HG03469 (cell line): Measurements from ENCODE around the gene ACVR1B.

Source experiments
- ATAC-seq: cut with Tn5 transposase; IDR thresholded peaks from one replicate; pipeline ENCODE4 v1.9.1; 2021; ENCODE audit warnings: mild to moderate bottlenecking, moderate library complexity, moderate number of reproducible peaks; ENCODE audit not compliant: unreplicated experiment

Gene ACVR1B

DNA sequence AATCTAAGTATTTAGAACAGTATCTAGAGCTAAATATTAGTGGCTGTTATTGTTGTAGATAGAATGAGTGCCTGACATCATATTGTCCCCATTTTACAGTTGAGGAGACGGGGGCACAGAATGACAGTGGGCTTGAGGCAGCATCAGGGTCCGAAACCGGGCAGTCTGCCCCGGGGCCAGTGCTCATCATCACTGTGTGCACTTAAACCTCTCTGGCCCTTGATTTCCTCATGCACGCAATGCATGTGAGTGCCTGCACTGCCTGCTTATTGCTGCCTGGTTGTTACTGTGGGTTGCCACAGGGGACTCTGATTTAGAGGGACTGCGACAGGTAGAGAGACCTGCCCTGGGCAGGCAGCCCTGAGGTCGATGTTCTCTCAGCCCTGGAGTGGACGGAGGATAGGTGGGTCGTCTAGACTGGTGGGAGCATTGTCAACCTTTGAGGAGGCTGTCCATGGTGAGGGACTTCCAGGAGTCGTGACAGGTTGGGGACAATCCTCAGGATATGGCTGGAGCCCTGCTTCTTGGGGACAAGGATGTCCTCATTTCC, 34.4 kb upstream of the ACVR1B start:
- ATAC-seq: no peak

DNA sequence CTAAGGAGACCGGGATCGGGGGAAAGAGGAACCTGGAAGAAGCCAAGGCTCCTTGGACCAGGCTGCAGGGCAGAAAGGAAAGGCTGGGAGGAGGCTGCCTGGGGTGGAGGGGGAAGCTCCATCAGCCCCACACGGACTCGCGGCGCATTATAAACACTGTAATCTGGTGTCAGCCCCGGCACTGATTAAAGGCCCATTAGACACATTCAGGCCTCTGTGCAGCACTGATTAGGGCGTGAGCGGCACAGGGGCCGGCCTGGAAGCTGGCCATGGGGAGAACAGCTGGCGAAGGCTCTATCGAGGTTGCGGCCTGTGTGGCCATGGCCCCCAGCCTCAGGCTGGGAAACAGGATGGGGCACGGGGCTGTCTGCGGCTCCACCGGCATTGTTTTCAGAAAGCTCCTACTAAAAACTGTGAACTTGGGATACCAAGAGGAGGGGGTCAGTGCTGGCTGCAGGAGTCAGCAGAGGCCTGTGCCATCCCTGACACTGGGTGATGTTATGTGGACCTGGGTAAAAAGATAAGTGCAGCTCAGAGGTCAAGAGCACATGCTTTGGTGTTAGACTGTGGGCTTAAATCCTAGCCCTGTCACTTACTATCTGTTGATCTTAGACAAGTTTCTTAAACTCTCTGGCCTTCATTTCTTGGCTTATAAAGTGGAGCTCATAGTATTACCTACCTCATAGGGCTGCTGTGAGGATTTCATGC, 33.6 kb upstream of the ACVR1B start:
- ATAC-seq: no peak

DNA sequence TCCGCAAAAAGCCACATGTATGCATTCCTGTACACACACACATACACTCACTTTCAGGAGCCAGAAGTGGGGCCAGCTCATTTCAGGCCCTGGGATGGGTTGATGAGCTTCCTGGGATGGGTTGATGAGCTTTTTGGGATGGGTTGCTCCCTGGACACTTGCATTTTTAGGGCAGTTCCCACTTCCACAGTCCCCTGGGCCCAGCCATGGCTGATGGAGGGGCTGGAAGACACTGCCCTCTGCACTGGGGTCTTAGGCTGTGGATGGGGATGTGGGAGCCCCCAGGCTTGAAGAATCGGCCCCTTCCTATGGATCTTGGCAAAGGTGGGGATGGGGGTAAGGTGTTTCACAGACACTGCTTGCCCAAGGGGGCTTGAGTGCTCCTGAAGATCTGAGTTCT, 31.5 kb upstream of the ACVR1B start:
- ATAC-seq: no peak

DNA sequence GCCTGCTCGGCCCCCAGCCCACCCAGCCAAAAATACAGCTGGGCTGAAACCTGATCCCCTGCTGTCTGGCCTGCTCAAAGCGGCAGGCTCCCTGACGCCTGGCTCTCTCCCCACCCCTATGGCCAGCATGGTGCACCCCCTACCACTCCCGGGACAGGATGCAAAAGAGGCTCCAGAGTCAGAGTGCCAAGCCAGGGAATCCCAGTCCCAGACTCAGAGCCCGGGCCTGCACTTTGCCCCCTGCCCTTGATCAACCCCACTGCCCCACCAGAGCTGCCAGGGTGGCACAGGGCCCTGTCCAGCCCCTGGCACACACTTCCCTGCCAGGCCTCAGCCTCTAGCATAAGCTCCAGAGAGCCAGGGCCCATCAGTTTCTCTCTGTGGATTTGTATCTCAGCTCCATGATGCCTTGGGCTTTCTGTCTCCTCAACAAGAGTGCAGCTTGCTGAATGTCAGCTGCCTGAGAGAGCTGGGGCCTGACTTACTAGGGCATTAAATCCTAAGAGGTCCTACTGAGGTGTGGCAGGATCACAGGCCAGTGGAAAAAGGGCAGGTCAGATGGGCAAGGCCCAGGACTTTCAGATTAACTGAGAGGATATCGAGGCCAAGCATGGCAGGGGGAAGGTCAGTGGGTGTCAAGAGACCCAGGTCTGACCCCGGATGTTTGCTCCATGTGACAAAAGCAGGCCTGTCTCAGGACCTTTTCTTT, 30.3 kb upstream of the ACVR1B start:
- no peak for ATAC-seq

DNA sequence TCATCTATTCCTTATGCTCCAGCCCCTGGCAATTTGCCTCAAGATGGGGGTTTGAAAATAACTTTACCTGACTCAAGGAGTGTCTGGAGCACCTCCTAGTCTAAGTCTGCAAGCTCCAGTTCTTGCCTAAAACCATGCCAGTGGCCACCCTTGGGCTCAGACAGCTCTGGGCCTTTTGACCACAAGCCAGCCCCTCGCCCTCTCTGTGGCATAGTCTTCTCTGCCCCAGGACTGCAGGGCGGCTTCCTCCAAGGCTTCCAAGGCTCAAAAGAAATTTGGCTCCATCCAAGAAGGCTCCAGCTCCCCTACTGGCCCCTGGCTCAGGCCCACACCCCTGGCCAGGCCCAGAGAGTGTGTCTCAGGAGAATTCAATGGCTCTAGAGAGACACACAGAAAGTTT, 29.4 kb upstream of the ACVR1B start:
- ATAC-seq: no peak

DNA sequence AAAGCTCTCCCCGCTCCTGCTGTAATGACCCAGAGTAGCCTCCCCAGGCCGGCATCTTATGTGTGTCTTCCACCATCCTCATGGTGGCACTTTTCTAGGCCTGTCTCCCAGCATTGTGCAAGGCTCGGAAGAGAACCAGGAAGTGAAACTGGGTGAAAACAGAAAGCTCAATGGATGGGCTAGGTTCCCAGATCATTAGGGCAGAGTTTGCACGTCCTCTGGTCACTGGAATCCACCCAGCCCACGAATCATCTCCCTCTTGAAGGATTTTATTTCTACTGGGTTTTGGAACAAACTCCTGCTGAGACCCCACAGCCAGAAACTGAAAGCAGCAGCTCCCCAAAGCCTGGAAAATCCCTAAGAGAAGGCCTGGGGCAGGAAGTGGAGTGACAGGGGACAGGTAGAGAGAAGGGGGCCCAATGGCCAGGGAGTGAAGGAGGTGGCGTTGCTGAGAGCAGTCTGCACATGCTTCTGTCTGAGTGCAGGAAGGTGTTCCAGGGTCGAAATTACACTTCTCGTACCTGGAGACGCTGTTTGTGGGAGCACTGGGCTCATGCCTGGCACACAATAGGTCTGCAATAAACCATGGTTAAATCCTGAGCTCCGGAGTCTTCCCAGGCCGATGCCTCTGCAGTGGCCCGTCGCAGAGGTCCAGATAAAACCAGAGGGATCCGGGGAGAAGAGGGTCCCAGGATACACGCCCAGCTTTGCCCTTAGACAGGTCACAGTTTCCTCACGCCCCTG, 28.6 kb upstream of the ACVR1B start:
- ATAC-seq: no peak

DNA sequence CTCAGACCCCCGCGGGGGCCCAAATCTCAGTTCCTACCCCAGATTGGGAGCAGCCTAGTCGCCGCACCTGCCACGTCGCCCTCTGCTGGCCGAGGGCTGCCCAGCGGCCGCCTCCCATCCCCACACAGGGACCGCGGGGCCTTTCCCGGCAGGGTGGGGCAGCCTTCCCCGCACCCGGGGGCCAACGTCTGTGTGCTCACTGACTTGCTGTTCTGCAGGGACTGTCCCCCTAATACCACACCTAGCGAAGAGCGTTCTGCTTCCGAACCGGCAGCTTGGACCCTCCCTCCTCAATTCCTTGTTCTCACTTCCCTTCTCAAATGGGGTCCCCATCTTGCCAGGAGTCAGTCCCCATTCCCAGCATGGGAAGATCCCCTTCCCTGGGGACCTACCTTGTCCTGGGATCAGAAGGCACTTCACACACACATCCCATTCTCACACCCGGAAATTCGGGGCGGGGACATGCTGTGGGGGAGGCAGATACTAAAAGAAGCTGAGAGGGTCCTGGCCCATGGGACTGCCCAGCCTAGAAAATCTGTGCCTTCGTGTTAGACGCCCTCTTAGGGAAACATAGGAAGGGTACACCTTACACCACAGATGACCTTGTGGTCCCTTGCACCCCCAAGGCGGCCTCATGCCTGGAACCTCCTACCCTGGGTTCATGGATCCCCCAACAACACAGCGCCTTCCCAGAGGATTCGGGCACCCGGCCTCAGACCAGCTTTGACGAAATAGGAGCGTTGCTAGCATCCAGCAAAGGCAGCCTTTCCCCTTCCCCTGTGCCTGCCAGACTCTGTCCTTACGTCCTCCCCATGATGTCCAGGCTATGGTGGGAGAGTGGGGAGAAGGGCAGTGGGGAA, 27.8 kb upstream of the ACVR1B start:
- no peak for ATAC-seq

DNA sequence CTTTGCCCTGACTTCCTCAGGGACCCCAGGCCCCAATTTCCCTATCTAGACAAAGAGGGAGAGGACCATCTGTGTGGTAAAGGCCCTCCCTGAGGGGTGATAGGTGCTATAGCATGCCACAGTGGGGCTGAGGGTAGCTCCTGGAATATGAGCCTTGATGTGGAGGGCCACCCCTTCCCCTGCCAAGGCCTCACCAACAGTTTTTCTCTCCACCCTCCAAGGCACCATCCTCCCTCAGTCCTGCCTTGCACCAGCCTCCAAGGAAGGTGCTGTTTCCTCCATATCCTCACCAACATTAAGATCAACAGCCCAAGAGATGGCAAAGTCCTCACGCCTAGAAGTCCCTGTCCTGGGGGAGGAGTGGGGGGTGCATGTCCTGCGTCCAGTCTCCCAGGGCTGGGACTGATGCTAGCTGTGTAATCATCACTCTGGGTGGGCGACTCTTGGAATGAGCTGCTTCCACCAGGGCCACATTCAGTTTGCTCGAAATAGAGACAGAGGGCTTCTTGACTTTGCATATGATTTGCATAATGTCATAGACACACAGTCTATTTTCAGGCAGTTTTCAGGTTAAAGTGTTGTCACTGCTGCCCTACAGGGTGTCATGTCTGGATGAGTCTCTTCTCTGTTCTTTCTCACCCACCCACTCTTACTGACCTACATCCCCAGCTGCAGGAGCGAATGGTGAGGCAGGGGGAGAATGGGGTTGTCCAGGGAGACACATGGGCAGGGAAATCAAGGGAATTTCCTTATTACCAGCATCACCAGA, 26.8 kb upstream of the ACVR1B start:
- ATAC-seq: peak; percentile 61

DNA sequence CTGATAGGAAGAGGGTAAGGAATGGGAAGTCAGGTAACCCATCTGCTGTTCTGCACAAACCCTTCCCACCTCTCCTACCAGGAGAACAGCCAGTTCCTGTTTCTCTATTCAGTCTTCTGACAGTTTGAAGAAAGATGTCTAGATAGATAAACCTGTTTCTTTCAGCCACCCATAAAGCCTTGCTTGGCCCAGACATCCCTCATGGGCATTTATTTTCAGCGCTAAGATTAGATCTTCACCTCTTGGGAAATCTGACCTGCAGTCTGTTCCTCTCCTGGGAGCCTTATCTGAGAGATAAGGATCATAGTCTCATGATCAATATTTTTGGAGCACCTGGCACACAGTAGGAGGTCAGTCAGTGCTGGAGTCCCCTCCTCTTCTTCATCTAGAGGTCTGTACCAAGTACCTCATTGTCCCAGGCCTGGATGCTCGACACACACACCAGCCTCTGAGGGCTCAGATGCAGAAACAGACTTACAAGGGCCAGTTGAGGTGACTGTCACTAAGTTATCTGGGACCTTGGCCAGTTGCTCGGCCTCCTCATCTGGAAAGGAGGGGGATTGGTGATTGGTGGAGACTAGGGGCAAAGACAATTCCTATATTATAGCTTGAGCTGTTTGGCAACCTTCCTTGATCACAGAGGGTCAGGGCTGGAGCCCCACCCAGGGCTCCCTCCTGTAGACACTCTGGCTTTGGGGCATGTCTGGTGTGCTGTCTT, 26.0 kb upstream of the ACVR1B start:
- no peak for ATAC-seq

DNA sequence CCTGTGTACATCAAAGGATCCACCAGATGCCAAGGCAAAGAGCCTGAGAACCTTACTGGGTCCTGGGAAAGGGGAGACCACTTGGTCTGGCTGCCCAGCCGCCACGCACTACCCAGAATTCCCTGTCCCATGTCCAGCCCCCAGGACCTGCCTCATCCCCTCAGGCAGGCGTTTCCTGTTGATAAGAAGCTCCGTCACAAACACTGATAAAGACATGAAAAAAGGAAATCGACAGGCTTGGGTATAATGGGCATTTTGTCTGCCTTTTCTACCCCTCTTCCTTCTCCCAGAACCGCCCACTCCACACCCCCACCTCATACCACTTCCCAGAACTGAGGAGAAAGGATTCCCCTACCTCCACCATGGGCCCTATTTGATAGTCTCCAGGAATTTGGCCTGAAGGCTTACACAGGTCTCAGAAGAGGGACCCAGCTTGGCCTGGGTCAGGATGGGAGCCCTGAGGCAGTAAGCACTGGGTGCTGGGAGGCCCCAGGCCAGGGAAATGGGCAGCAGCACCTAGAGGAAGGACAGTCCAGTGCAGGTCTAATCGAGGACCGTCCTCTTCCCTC, 25.4 kb upstream of the ACVR1B start:
- ATAC-seq: no peak

DNA sequence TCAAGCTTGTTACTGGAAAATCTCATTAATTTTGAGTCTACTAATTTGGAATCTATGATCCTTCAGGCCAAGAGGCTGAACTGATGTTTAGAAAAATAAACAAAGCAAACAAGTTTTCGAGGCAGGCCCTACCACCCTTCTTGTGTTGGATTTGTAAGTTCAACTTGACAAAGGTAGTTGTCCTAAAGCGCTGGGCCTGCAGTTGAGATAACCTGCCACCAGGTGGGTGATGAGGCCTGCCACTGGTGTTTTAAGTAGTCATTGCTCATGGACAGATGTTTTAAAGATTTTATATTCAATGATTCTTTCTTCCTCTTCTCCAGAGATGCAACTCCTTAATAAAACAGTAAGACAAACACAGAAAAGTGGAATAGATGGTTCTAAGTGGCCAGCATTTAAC, 24.8 kb upstream of the ACVR1B start:
- ATAC-seq: no peak

DNA sequence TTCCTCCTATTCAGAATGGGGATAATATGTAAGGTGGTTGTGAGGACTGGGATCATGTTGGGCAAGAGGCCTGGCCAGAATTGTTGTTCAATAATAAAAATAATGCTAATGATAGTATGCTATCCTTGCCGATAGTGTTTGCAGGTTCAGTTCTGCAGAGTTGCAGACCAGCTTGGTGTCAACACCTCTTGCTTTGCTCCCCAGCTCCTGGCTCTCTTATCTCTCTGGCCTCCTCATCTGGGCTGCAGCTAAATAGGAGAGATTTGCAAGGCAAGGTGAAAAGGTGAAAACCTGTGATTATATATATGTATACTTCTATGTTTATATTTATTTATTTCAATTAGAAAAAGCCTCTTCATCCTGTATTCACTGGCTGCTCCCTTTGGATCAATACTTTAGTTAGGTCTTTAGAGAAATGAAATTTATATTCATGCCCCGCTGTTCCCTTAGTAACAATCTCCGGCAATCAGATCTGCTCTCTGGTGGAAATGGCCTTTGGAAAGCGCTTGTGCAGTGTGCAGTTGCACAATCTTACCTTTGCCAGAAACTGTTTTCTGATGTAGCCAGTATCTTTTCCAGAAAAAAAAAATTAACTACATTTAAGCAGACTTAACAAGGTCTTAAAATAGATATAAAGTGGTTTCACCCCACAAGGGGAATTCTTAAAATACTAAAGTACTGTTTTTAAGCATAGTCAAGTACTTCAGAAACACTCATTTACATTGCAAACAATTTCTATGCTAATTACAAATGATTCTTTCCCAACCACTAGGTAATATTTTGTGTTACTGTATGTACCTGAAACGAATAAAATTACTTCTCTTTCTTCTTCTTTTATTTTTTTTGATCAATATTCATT, 19.1 kb upstream of the ACVR1B start:
- no peak for ATAC-seq

DNA sequence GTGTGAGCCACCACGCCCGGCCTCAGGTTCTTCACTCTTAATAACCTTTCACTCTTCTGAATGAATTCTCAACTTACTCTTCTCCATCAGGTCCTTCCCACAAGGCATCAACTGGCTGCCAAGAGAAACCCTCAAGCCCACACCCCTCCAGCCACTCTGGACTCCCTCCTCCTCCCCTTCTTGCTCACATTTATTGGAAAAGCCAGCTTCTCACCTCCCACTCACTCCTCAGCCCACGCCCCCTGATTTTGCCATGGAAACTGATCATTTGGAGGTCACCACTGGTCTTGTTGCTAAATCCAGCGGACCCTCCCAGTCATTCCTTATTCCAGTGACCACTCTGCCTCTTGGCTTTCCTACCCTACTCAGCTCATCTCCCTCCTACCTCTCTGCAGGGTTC, 17.4 kb upstream of the ACVR1B start:
- ATAC-seq: no peak

DNA sequence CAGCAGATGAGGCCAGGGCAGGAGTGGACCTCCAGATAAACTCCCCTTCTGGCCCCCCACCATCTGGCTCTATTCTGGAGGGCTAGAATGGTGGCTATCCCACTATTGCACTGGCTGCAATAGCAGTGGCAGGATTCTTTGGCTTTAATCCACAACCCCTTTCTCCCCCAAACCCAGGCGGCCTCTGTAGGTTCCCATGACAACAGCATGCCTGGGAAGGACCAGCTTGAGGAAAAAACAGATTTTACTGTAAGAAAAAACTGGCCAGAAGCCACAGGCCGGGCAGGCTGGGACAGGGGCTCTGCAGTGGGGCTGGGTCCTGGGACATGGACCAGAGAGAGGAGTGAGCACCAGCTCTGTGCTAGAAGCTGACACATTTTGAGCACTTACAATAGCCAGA, 13.6 kb upstream of the ACVR1B start:
- ATAC-seq: no peak

DNA sequence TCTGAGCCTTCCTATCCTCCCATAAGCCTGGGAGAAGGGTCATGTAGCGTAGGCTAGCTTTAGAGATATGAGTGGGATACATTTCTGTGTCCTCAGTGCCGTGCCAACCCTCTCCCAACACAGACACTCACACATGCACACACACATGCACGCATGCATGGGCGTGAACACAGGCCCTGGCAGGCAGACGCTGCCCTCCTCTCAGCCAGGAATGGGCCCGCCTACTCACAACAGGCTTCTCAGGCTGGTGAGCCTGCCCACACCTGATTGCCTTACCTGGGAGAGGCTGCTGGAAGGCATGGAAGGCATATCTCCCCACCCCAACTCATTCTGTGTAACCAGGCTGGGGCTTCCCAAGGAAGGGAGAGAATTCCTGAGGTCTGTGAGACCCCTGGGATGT, 12.8 kb upstream of the ACVR1B start:
- no peak for ATAC-seq

DNA sequence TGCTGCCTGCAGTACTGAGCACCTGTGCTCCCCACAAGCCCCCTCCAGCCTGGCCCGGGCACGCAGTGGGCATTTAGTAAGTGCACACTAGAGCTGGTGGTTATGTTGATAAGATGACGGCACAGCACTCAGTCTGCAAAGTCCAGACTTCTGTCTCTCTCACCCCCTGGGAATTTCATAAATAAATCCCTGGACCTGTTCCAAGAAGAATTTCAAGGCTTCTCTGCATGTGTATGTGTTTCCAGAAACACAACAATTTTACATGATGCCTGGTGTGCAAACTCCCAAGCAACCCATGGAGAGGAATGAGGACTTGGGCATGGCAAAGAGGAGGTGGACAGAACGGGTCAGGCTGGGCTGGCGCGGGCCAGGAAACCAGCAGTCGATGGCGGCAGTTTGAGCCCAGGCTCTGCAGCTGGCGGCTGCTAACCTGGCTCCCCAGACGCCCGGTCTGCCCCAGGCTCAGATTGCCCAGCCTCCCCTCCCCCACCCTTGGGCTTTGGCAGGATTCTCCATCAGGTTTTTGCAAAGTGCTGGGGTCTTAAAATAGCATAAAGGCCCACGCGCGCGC, 10.4 kb upstream of the ACVR1B start:
- ATAC-seq: no peak

DNA sequence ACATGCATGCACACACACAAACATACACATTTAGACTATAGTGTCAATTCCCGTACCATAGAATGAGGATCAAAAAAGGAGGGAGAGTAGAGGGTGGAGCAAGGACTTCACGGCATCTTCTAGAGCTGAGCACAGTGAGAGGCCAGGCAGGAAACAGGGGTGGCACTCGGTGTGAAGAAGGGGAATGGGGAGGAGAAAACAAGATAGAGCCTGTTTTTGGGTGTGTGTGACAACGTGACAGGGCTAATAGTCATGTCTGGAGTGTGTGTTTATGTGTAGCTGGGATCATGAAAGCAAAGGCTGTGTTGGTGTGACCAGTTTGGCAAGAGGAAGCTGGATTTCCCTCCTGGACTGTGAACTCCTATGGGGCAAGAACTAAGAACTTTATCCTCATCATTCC, 9.9 kb upstream of the ACVR1B start:
- ATAC-seq: no peak

DNA sequence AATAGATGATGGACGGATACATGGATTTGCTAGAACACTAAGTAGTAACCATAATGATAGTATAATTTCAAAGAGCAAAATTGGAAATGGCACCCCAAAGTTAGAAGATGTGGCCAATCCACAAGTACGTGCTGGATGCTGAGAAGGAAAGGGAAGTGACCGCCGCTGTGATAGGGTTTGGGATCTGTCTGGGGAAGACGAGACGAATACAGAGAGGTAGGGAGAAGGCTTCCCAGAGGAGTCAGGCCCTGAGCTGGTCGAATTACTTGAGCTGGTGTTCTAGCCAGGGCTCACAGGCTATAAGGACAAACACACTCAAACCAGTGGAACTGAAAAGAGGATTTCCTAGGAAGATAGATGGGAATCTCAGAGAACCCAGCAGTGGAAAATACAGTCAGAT, 9.4 kb upstream of the ACVR1B start:
- ATAC-seq: no peak
